Loucy (cell line): ENCODE measurements around the gene PHYHIPL.

ENCODE experiments used
- H2AFZ ChIP-seq: fragments of 200-600 bp; sonication (generic); 2 replicates; pipeline ENCODE4 v1.6.0; 2016; ENCODE audit warnings: antibody characterized with exemption, mild to moderate bottlenecking, low read length, moderate library complexity
- H3F3A ChIP-seq: fragments of 200-600 bp; 2 replicates; pipeline ENCODE4 v1.6.0; 2016; ENCODE audit warnings: antibody characterized with exemption, low read depth, mild to moderate bottlenecking
- H3K27me3 ChIP-seq: fragments of 200-600 bp; sonication (generic); 2 replicates; pipeline ENCODE4 v1.6.1; 2014; ENCODE audit warnings: low read length, mild to moderate bottlenecking; ENCODE audit not compliant: insufficient read depth, poor library complexity, severe bottlenecking
- H3K36me3 ChIP-seq: fragments of 200-600 bp; sonication (generic); 2 replicates; pipeline ENCODE4 v1.6.1; 2016; ENCODE audit warnings: low read length; ENCODE audit not compliant: insufficient read depth
- H3K4me1 ChIP-seq: fragments of 200-600 bp; sonication (generic); 2 replicates; pipeline ENCODE4 v1.5.1; 2014; ENCODE audit warnings: low read length, mild to moderate bottlenecking; ENCODE audit not compliant: insufficient read depth, poor library complexity, severe bottlenecking
- H3K4me2 ChIP-seq: fragments of 200-600 bp; sonication (generic); 2 replicates; pipeline ENCODE4 v1.6.0; 2014; ENCODE audit warnings: antibody characterized with exemption, low read length, low read depth, mild to moderate bottlenecking; ENCODE audit not compliant: poor library complexity, severe bottlenecking
- H3K4me3 ChIP-seq: fragments of 200-600 bp; sonication (generic); 2 replicates; pipeline ENCODE4 v1.5.1; 2014; ENCODE audit warnings: low read length, mild to moderate bottlenecking, mixed read lengths; ENCODE audit not compliant: poor library complexity, severe bottlenecking
- H3K79me2 ChIP-seq: fragments of 200-600 bp; sonication (generic); 2 replicates; pipeline ENCODE4 v1.6.1; 2014; ENCODE audit warnings: low read length; ENCODE audit not compliant: insufficient read depth
- H3K9ac ChIP-seq: fragments of 200-600 bp; sonication (generic); 2 replicates; pipeline ENCODE4 v1.6.0; 2014; ENCODE audit warnings: mild to moderate bottlenecking, low read depth, low read length, moderate library complexity; ENCODE audit not compliant: poor library complexity, severe bottlenecking
- H3K9me2 ChIP-seq: fragments of 200-600 bp; sonication (generic); replicated peaks from 2 replicates; pipeline ENCODE4 v1.6.1; 2016; ENCODE audit warnings: low read depth, low read length, mixed read lengths
- H3K9me3 ChIP-seq: fragments of 200-600 bp; sonication (generic); 2 replicates; pipeline ENCODE4 v1.6.1; 2014; ENCODE audit warnings: mild to moderate bottlenecking, antibody characterized with exemption, low read length, low read depth; ENCODE audit not compliant: insufficient read depth
- H4K20me1 ChIP-seq: fragments of 200-600 bp; sonication (generic); 2 replicates; pipeline ENCODE4 v1.6.0; 2014; ENCODE audit warnings: antibody characterized with exemption, low read length, mild to moderate bottlenecking; ENCODE audit not compliant: insufficient read depth, poor library complexity, severe bottlenecking
- CTCF ChIP-seq: fragments of 200-600 bp; sonication (generic); conservative IDR thresholded peaks from 2 replicates; pipeline ENCODE4 v1.5.1; 2014; ENCODE audit warnings: mild to moderate bottlenecking, antibody characterized with exemption, low read length
- EZH2phosphoT487 ChIP-seq: fragments of 200-600 bp; IDR thresholded peaks from 2 replicates; pipeline ENCODE4 v1.6.1; 2018; ENCODE audit warnings: antibody characterized with exemption, mild to moderate bottlenecking, moderate library complexity, borderline replicate concordance

Gene PHYHIPL

GRCh38 chr10:59271160-59271559 lies 94.7 kb downstream of the PHYHIPL start:
- H3K9me2 ChIP-seq = no peaks in the 10 kb centered on the region
- no peak overlapping the region for H3K4me3 ChIP-seq
- TF ChIP-seq CTCF = no peak
- no peak for TF ChIP-seq EZH2phosphoT487
- H2AFZ ChIP-seq = no peak overlapping the region
- H3K9ac ChIP-seq = no peak overlapping the region
- H3K4me2 ChIP-seq = no peak overlapping the region
- H3F3A ChIP-seq = no peaks in the 10 kb centered on the region
- H3K27me3 ChIP-seq = no peaks in the 10 kb centered on the region
- H4K20me1 ChIP-seq = no peaks in the 10 kb centered on the region
- H3K9me3 ChIP-seq = no peaks in the 10 kb centered on the region
- H3K4me1 ChIP-seq = no peaks in the 10 kb centered on the region
- no peaks in the 10 kb centered on the region for H3K36me3 ChIP-seq
- no peaks in the 10 kb centered on the region for H3K79me2 ChIP-seq

GRCh38 chr10:59272061-59272460 lies 95.6 kb downstream of the PHYHIPL start:
- Histone ChIP-seq H4K20me1 (no peaks in the 10 kb centered on the region), H3K9ac (no peak overlapping the region)

GRCh38 chr10:59273445-59273844 lies 97.0 kb downstream of the PHYHIPL start:
- TF ChIP-seq CTCF (no peak), EZH2phosphoT487 (no peak)
- no peaks in the 10 kb centered on the region for H3K9me2 ChIP-seq
- no peaks in the 10 kb centered on the region for H3K4me1 ChIP-seq
- H3K79me2 ChIP-seq = no peaks in the 10 kb centered on the region
- no peak overlapping the region for H2AFZ ChIP-seq
- H3K9me3 ChIP-seq = no peaks in the 10 kb centered on the region
- no peaks in the 10 kb centered on the region for H3F3A ChIP-seq
- no peak overlapping the region for H3K4me3 ChIP-seq
- H4K20me1 ChIP-seq = no peaks in the 10 kb centered on the region
- H3K27me3 ChIP-seq = no peaks in the 10 kb centered on the region
- H3K4me2 ChIP-seq = no peak overlapping the region
- no peak overlapping the region for H3K9ac ChIP-seq
- H3K36me3 ChIP-seq = no peaks in the 10 kb centered on the region

More at GRCh38 chr10:59272061-59272460, 95.6 kb downstream of the PHYHIPL start:
- Histone ChIP-seq H3K9me2 (no peaks in the 10 kb centered on the region), H3K36me3 (no peaks in the 10 kb centered on the region), H3K27me3 (no peaks in the 10 kb centered on the region), H3K79me2 (no peaks in the 10 kb centered on the region), H2AFZ (no peak overlapping the region), H3K4me3 (no peak overlapping the region), H3K4me1 (no peaks in the 10 kb centered on the region), H3K4me2 (no peak overlapping the region), H3F3A (no peaks in the 10 kb centered on the region), H3K9me3 (no peaks in the 10 kb centered on the region)
- no peak for TF ChIP-seq EZH2phosphoT487
- no peak for TF ChIP-seq CTCF
